Heart right ventricle (tissue), 16 donors: ENCODE results near the gene CHST12. TPM values are rescaled to one million over a fixed set of nuclear protein-coding genes. Genes with fewer than 3 reads are reported as not detected.

ENCODE experiments used
- ATAC-seq, 8 donors: fragments of 200-7000 bp; cut with Tn5 transposase; one replicate each; pipeline ENCODE4 v1.9.1; 2020; ENCODE audit warnings: mild to moderate bottlenecking in 8 of 8, moderate library complexity in 8 of 8, moderate number of reproducible peaks in 1 of 8
- DNase-seq, 2 donors: peaks; one replicate each; pipeline ENCODE4 v3.0.0-alpha.2; 2020
- H3K27ac ChIP-seq, 10 donors: fragments of 200-600 bp; sonication (generic) in 2 of 10; one replicate each; pipeline versions ENCODE4 v1.5.0 to v1.8.0; 2020 to 2022; ENCODE audit warnings: mild to moderate bottlenecking in 3 of 10
- H3K27me3 ChIP-seq, 7 donors: fragments of 200-600 bp; one replicate each; pipeline ENCODE4 v1.8.0; 2021 to 2022; ENCODE audit warnings: mild to moderate bottlenecking in 2 of 7
- H3K36me3 ChIP-seq, 9 donors: fragments of 200-600 bp; sonication (generic) in 1 of 9; one replicate each; pipeline versions ENCODE4 v1.5.0 to v1.8.0; 2020 to 2022; ENCODE audit warnings: mild to moderate bottlenecking in 2 of 9
- H3K4me1 ChIP-seq, 9 donors: fragments of 200-600 bp; sonication (generic) in 1 of 9; one replicate each; pipeline versions ENCODE4 v1.5.0 to v1.8.0; 2020 to 2022; ENCODE audit warnings: mild to moderate bottlenecking in 4 of 9
- H3K4me3 ChIP-seq, 10 donors: fragments of 200-600 bp; sonication (generic) in 2 of 10; one replicate each; pipeline versions ENCODE4 v1.5.0 to v1.8.0; 2020 to 2022; ENCODE audit warnings: mild to moderate bottlenecking in 7 of 10, moderate library complexity in 2 of 10
- H3K9me3 ChIP-seq, 11 donors: fragments of 200-600 bp in 10 of 11; sonication (generic) in 2 of 11; one replicate each; pipeline versions ENCODE4 v1.5.0 to v1.8.0; 2013 to 2022; ENCODE audit warnings: mild to moderate bottlenecking in 2 of 11, control low read depth in 1 of 11, moderate library complexity in 1 of 11
- CTCF ChIP-seq, 9 donors: fragments of 200-600 bp; sonication (generic) in 2 of 9; IDR thresholded peaks; one replicate each; pipeline versions ENCODE4 v1.5.0 to v1.8.0; 2021 to 2022; ENCODE audit warnings: antibody characterized with exemption in 9 of 9, mild to moderate bottlenecking in 5 of 9, moderate library complexity in 1 of 9
- WGBS, 2 donors: extraction: QIAGEN DNeasy Blood & Tissue Kit; methylation state at CpG; one replicate each; pipeline ENCODE4 v1.1.7; 2013; ENCODE audit warnings: inconsistent platforms in 1 of 2; 5-methylcytosine and 5-hydroxymethylcytosine counted together
- intact Hi-C, 10 donors: fragments of 100-400 bp; cut with DNase I; formaldehyde crosslinking; loops; one replicate each; pipeline versions ENCODE4 v1.11.1 to v1.14.2; 2022
- polyA plus RNA-seq, 2 donors: library from polyadenylated mRNA; stranded (reverse); fragments of 200-250 nt; gene quantifications; one replicate each; pipeline ENCODE4 v1.2.3, GENCODE V29; 2013
- total RNA-seq, 10 donors: library from RNA; stranded (reverse); fragmentation: NEBNext Ultra II Directional in 3 of 10; extraction: Animal tissue kit (Norgen Biotek cat#: 25700) in 3 of 10; gene quantifications; one replicate each; pipeline versions ENCODE4 v1.2.1 to v1.2.4, GENCODE V29; 2021 to 2023
- donor health status: Arrhythmogenic right ventricular cardiomyopathy.
- donor health status: ischemic (EF 13 %, LVEDD 7.1; RV severe dilation, severe dysfunction).
- donor health status: healthy with polysubstance abuse.
- donor health status: DM: no; HTN: yes; CAD: no.
- donor health status: DM: no; HTN: no; CAD: no.
- donor health status: ischemic (EF 25% LVEDD 6.9; RV normal size, moderate dysfunction).
- donor health status: ischemic (EF 25% LVEDD 5.7; RV mildly dilated, moderate dysfunction).
- donor health status: healthy.
- donor health status: DM: yes; HTN: yes; CAD: no.
- donor health status: Ischemic cardiomyopathy.
- donor health status: ischemic (EF 35%, LVEDD 5.7; RV mildly dilated, moderate dysfunction).
- donor health status: nonischemic (EF 11% LVEDD 7.7; RV severe dilation, severe dysfunction).
- donor health status: DM: yes; HTN: yes; CAD: no.
- donor health status: PGD.
- donor health status: ischemic (EF 29% LVEDD 5.4; RV normal size, mild dysfunction).
- donor health status: nonischemic (EF 23%, LVEDD 6.1; RV moderate dilation, normal function).

CHST12 gene
- total and polyA plus RNA-seq, 12 donors: 12.4 to 17.2 (median 14.0) TPM

GRCh38 chr7:2444476-2444875 lies 41.1 kb downstream of the CHST12 start:
- WGBS, 2 donors: 72 to 74% methylated on average over 3 of the region's 3 CpGs
- intact Hi-C loops: loop anchor here in 2 of 10 donors (10.0 kb wide), 2 partner anchors 90 to 240 kb away; partner anchors contain the start of genes AMZ1 (in 1 of the 2) and EIF3B (in 1 of the 2)
- peak in 1 of 2 donors; percentile 24 for DNase-seq

GRCh38 chr7:2445047-2445446 lies 41.6 kb downstream of the CHST12 start:
- TF ChIP-seq CTCF (IDR thresholded peaks at IDR 0.05): no peak
- ATAC-seq (peak in 5 of 8 donors; percentile 27 to 39 (median 31)), DNase-seq (no peak)
- Histone ChIP-seq H3K9me3 (no peaks in the 10 kb centered on the region), H3K4me1 (peaks cover 0 to 13% (median 0%) of the 10 kb centered on the region in 9 donors), H3K4me3 (no peak overlapping the region), H3K36me3 (peaks cover 0 to 25% (median 0%) of the 10 kb centered on the region in 9 donors), H3K27me3 (no peaks in the 10 kb centered on the region), H3K27ac (peak overlapping the region in 5 of 10 donors; percentile 19 to 48 (median 41))
- WGBS, 2 donors: 82 to 87% methylated on average over 10 of the region's 10 CpGs
- intact Hi-C loops: loop anchor here in 2 of 10 donors (10.0 kb wide), 2 partner anchors 90 to 240 kb away; partner anchors contain the start of genes AMZ1 (in 1 of the 2) and EIF3B (in 1 of the 2)

More at GRCh38 chr7:2444476-2444875, 41.1 kb downstream of the CHST12 start:
- peak in 7 of 8 donors; percentile 46 to 77 (median 50) for ATAC-seq
- Histone ChIP-seq H3K4me3 (no peak overlapping the region), H3K36me3 (peaks cover 0 to 25% (median 0%) of the 10 kb centered on the region in 9 donors), H3K4me1 (peaks cover 0 to 13% (median 0%) of the 10 kb centered on the region in 9 donors), H3K27me3 (no peaks in the 10 kb centered on the region), H3K27ac (peak overlapping the region in 6 of 10 donors; percentile 10 to 48 (median 29)), H3K9me3 (no peaks in the 10 kb centered on the region)
- no peak for TF ChIP-seq CTCF (IDR thresholded peaks at IDR 0.05)

GRCh38 chr7:2445898-2446555 lies 42.6 kb downstream of the CHST12 start:
- no peaks in the 10 kb centered on the region for H3K9me3 ChIP-seq
- peaks cover 0 to 25% (median 0%) of the 10 kb centered on the region in 9 donors for H3K36me3 ChIP-seq
- no peak for TF ChIP-seq CTCF (IDR thresholded peaks at IDR 0.05)
- intact Hi-C loops: loop anchor here in 2 of 10 donors (10.0 kb wide), 2 partner anchors 91 to 239 kb away; partner anchors contain the start of genes AMZ1 (in 1 of the 2) and EIF3B (in 1 of the 2)
- H3K27me3 ChIP-seq: no peaks in the 10 kb centered on the region
- peak overlapping the region in 1 of 10 donors; percentile 14 for H3K27ac ChIP-seq
- no peak for DNase-seq
- 88 to 89% methylated on average over 21 of the region's 21 CpGs for WGBS, 2 donors
- ATAC-seq: no peak
- no peak overlapping the region for H3K4me3 ChIP-seq
- peaks cover 0 to 12% (median 1%) of the 10 kb centered on the region in 9 donors for H3K4me1 ChIP-seq

DNA sequence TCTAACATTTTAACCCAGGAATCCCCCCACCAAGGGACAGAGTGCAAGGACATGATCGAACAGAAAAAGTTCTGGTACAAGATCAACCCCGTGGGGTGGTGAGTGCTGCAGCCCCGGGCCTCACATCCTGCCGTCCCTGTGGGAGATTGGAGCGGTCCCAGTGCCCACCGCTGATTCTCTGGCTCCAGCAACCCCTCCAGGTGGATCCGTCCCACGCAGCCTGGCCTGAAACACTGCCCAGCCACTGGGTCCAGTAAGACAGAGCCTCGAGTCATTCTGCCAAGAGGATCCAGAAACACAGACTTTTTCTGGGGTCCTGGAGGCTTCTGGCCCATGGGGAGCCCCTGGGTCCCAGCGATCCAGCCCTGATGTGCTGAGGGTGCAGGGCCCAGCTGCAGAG lies 43.3 kb downstream of the CHST12 start:
- Histone ChIP-seq H3K9me3 (no peaks in the 10 kb centered on the region), H3K36me3 (peaks cover 0 to 25% (median 0%) of the 10 kb centered on the region in 9 donors), H3K4me3 (no peak overlapping the region), H3K4me1 (peaks cover 2 to 17% (median 8%) of the 10 kb centered on the region in 9 donors), H3K27me3 (no peaks in the 10 kb centered on the region), H3K27ac (no peak overlapping the region)
- TF ChIP-seq CTCF (IDR thresholded peaks at IDR 0.05): no peak
- intact Hi-C loops: loop anchor here in 2 of 10 donors (10.0 kb wide), 2 partner anchors 92 to 238 kb away; partner anchors contain the start of genes AMZ1 (in 1 of the 2) and EIF3B (in 1 of the 2)
- WGBS, 2 donors: 78 to 84% methylated on average over 10 of the region's 10 CpGs
- ATAC-seq (no peak), DNase-seq (no peak)
